IPS-18a (cell line): ENCODE measurements around the gene ERICH4.

Experiments
- H3K27ac ChIP-seq: one replicate; pipeline ENCODE4 v1.5.1; 2013; ENCODE audit warnings: low read length
- H3K27me3 ChIP-seq: one replicate; pipeline ENCODE4 v1.6.1; 2013; ENCODE audit warnings: mild to moderate bottlenecking, low read length; ENCODE audit not compliant: control insufficient read depth, insufficient read depth
- H3K36me3 ChIP-seq: one replicate; pipeline ENCODE4 v1.6.1; 2013; ENCODE audit warnings: low read depth, low read length; ENCODE audit not compliant: control insufficient read depth
- H3K4me1 ChIP-seq: one replicate; pipeline ENCODE4 v1.6.1; 2013; ENCODE audit warnings: low read depth, low read length; ENCODE audit not compliant: control insufficient read depth
- H3K4me3 ChIP-seq: one replicate; pipeline ENCODE4 v1.5.1; 2013; ENCODE audit warnings: low read length
- H3K9ac ChIP-seq: one replicate; pipeline ENCODE4 v1.6.1; 2013; ENCODE audit warnings: mild to moderate bottlenecking, low read length, moderate library complexity
- H3K9me3 ChIP-seq: one replicate; pipeline ENCODE4 v1.6.1; 2013; ENCODE audit warnings: low read depth, low read length; ENCODE audit not compliant: control insufficient read depth

ERICH4 gene

DNA sequence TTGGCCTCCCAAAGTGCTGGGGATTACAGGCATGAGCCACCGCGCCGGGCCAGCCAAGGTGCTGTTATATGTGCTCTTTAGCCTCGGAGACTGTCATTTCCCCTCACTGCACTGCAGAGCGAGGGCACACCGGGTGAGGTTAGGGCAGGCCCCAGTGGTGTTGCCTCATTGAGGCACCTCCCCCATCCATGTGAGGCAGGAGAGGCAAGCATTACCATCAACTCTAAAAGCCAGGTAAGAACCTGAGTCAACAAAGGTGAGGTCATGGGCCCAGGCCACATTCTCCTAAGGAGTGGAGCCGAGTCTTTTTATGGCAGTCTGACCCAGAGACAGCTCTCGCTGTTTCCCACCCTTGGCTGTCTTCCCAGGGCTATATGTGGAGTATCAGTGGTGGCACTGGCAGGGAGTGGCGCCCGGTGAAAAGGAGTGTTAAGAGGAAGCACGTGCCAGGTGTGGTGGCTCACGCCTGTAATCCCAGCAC is 26.7 kb upstream of the ERICH4 start:
- H3K36me3 ChIP-seq: peaks cover 9% of the 10 kb centered on the region
- no peak overlapping the region for H3K27ac ChIP-seq
- no peak overlapping the region for H3K4me3 ChIP-seq
- no peak overlapping the region for H3K9ac ChIP-seq
- H3K9me3 ChIP-seq: no peaks in the 10 kb centered on the region
- no peaks in the 10 kb centered on the region for H3K27me3 ChIP-seq
- no peaks in the 10 kb centered on the region for H3K4me1 ChIP-seq

- Histone ChIP-seq H3K36me3 (peaks cover 9% of the 10 kb centered on the region), H3K27ac (no peak overlapping the region), H3K27me3 (no peaks in the 10 kb centered on the region), H3K4me3 (no peak overlapping the region), H3K9ac (no peak overlapping the region), H3K9me3 (no peaks in the 10 kb centered on the region), H3K4me1 (no peaks in the 10 kb centered on the region)
Observed at GRCh38 chr19:41420101-41420880, 22.7 kb upstream of the ERICH4 start.

GRCh38 chr19:41421314-41421713 is 21.6 kb upstream of the ERICH4 start:
- Histone ChIP-seq H3K9me3 (no peaks in the 10 kb centered on the region), H3K4me1 (no peaks in the 10 kb centered on the region), H3K27me3 (no peaks in the 10 kb centered on the region), H3K4me3 (no peak overlapping the region), H3K27ac (no peak overlapping the region), H3K9ac (no peak overlapping the region), H3K36me3 (peaks cover 9% of the 10 kb centered on the region)

DNA sequence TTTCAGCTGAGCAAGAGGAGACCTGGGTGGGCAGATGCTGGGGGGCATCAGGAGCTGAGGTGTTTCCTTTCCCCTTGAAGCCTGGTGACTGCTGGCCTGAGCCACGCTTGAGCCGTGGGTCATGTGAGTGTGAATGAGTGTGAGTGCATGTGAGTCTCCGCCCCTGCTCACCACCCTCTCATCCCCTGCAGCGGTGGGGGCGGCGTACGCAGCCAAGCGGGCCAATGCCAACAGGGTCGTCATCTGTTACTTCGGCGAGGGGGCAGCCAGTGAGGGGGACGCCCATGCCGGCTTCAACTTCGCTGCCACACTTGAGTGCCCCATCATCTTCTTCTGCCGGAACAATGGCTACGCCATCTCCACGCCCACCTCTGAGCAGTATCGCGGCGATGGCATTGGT is 21.0 kb upstream of the ERICH4 start:
- H3K9ac ChIP-seq: no peak overlapping the region
- peaks cover 4% of the 10 kb centered on the region for H3K4me1 ChIP-seq
- no peaks in the 10 kb centered on the region for H3K27me3 ChIP-seq
- H3K4me3 ChIP-seq: no peak overlapping the region
- peaks cover 9% of the 10 kb centered on the region for H3K36me3 ChIP-seq
- H3K27ac ChIP-seq: no peak overlapping the region
- H3K9me3 ChIP-seq: no peaks in the 10 kb centered on the region

- no peak overlapping the region for H3K27ac ChIP-seq
- peaks cover 5% of the 10 kb centered on the region for H3K4me1 ChIP-seq
- H3K9ac ChIP-seq: no peak overlapping the region
- H3K27me3 ChIP-seq: no peaks in the 10 kb centered on the region
- H3K4me3 ChIP-seq: no peak overlapping the region
- peaks cover 9% of the 10 kb centered on the region for H3K36me3 ChIP-seq
- H3K9me3 ChIP-seq: no peaks in the 10 kb centered on the region
Observed at GRCh38 chr19:41422456-41422855, 20.5 kb upstream of the ERICH4 start.

GRCh38 chr19:41422955-41423354 is 20.0 kb upstream of the ERICH4 start:
- H3K27ac ChIP-seq: no peak overlapping the region
- peaks cover 5% of the 10 kb centered on the region for H3K4me1 ChIP-seq
- peaks cover 9% of the 10 kb centered on the region for H3K36me3 ChIP-seq
- H3K9ac ChIP-seq: no peak overlapping the region
- H3K27me3 ChIP-seq: no peaks in the 10 kb centered on the region
- no peak overlapping the region for H3K4me3 ChIP-seq
- no peaks in the 10 kb centered on the region for H3K9me3 ChIP-seq

GRCh38 chr19:41424335-41425173 is 18.4 kb upstream of the ERICH4 start:
- H3K9ac ChIP-seq: no peak overlapping the region

GRCh38 chr19:41425174-41426115 is 17.5 kb upstream of the ERICH4 start:
- Histone ChIP-seq H3K9me3 (no peaks in the 10 kb centered on the region), H3K27me3 (no peaks in the 10 kb centered on the region), H3K9ac (no peak overlapping the region), H3K4me3 (no peak overlapping the region), H3K27ac (no peak overlapping the region), H3K4me1 (peaks cover 5% of the 10 kb centered on the region), H3K36me3 (peaks cover under 1% of the 10 kb centered on the region)

More at GRCh38 chr19:41424335-41425173, 18.4 kb upstream of the ERICH4 start:
- H3K4me3 ChIP-seq: no peak overlapping the region
- H3K4me1 ChIP-seq: peaks cover 5% of the 10 kb centered on the region
- H3K36me3 ChIP-seq: peaks cover 6% of the 10 kb centered on the region
- no peaks in the 10 kb centered on the region for H3K9me3 ChIP-seq
- no peak overlapping the region for H3K27ac ChIP-seq
- no peaks in the 10 kb centered on the region for H3K27me3 ChIP-seq

DNA sequence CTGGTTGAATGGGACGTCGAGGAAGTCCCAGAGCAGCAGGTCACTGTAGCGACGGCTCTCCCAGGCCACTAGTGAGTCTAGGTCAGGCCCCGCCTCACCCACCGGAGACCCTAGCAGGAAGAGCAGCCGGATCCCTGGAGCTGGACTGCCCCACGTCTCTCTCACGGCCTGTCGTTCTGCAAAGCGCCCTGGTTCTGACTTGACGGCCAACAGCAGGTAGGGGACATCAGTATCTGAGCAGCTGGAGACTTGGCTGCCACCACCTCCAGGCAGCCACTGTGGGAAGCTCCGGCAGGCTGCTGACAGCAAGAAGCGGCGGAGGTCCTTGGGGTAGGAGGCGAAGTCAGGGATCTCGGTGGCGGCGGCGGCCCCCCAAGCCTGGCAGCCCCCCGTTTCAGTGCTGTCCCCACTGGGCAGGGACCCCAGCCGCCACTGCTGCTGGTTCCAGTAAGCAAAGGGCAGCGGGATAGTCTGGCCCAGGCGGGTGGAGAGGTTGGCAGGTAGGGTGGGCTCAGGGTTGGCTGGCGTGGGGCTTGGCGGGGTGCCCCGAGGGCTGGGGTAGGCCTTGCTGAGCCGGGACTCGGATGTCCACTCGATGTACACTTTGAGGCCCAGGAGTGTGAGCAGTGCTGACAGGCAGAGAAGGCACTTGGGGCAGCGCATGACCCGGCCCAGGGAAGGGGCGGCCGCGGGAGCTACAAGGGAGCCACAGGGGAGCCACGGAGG is 16.7 kb upstream of the ERICH4 start:
- peaks cover 5% of the 10 kb centered on the region for H3K4me1 ChIP-seq
- no peak overlapping the region for H3K9ac ChIP-seq
- H3K27ac ChIP-seq: no peak overlapping the region
- H3K27me3 ChIP-seq: no peaks in the 10 kb centered on the region
- no peaks in the 10 kb centered on the region for H3K9me3 ChIP-seq
- peaks cover 7% of the 10 kb centered on the region for H3K36me3 ChIP-seq
- peak overlapping the region; percentile 68 for H3K4me3 ChIP-seq

- H3K36me3 ChIP-seq: peaks cover 15% of the 10 kb centered on the region
- H3K9me3 ChIP-seq: no peaks in the 10 kb centered on the region
- peak within 1 kb of the TSS; percentile 68 for H3K4me3 ChIP-seq
- H3K9ac ChIP-seq: peak within 1 kb of the TSS; percentile 48
- H3K27ac ChIP-seq: no peak within 1 kb of the TSS
- H3K27me3 ChIP-seq: no peaks in the 10 kb centered on the region
- H3K4me1 ChIP-seq: peaks cover 5% of the 10 kb centered on the region
Observed at GRCh38 chr19:41426952-41427646, 15.9 kb upstream of the ERICH4 start, which contains the start of gene B3GNT8. TSS of gene B3GNT8 (minus strand) at chr19:41427374. CDS start at chr19:41426778, 596 bp downstream.
